ENCODE measurements around the gene LCN10.

LCN10 gene

DNA sequence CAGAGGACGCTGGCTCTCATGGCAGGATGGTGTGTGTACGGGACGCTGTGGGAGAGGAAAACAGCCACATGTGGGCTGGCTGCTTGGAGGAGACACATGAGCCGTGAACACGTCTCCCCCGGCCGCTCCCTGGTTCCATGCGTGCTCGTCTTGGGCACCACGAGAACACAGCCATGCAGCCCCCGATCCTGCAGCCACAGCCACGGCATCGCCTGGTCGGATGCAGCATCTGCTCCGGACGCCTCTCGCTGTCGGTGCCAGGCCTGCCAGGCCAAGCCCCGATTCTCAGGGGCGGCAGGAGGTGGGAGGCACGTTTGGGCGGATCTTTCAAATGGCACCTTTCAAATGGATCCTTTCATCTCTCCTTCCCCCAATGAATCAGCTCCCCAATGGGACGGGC lies 3.2 kb downstream of the LCN10 start:
- no peak for DNase-seq (ENCODE audit: low read depth, low spot score)

DNA sequence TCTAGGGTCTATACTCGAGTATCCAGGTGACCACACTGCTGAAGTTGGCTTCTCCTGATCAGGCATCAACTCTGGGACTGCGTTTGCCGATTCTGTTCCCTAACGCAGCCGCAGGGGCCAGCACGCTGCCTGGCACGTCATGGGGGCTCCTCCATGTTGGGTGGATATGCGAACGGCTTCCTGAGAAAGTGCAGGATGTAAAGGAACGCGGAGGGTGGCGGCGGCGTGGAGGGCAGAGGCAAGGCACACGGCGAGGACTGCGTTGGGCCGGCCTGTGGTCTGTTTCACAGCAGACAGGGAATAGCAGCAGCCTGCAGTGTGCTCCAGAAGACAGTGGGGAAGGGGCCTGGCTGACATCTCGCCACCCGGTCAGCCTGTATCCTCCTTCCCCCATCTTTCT lies 3.8 kb downstream of the LCN10 start:
- DNase-seq (ENCODE audit: low read depth, low spot score): no peak

DNA sequence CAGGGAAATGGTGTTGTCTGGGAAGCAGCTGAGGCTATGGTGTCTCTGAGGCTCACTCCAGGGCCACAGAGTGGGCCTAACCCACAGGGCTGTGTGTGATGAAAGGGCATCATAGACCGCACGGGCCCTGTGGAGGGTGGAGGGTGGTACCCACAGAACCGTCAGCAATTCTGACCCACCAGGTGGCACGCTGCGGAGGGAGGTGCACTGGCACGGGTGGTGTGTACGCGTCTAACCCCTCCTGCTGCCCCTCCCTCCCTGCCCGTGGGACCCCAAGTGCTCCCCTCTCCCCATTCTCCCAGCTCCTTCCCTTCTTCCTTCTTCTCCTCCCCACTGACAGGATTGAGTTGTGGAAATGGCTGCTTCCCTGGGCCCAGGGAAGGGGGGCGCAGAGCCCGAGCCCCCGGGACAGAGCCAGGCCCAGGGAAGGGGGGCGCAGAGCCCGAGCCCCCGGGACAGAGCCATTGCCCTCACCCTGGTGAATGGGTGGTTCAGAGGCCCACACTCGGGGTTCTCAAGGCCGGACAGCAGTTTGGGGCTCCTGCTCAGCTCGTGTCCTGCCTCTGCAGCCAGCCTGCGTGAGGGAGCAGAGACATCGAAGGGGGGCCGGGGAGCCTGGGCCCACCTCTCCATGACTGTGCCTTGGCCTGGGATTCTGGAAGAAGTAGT lies 6.8 kb downstream of the LCN10 start:
- DNase-seq (ENCODE audit: low read depth, low spot score): no peak

DNA sequence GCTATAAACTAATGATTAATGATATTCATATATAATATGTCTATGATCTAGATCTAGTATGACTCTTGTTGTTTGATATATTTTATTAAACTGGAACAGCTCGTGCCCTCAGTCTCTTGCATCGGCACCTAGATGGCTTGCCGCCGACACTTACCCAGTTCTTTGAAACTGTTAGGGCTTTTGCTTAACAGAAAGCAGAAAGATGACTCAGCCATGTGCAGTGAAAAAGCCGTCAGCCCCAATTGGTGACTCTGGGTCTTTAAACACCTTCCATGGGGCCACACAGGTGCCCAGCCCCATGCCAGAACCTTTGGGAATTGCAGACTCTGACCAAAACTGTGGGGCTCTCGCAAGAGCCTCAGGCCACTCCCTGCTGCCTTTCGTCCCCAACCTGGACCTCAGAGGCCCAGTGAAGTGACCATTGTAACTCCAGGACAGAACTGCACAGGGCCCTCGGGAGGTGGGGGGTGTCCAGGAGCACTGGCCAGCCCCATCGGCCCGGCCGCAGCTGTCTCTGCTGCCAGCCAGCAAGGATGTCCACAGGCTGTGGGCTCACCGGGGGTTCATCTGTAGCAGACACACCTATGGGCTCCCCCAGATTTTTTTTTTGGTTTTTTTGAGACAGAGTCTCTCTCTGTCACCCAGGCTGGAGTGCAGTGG lies 7.8 kb downstream of the LCN10 start:
- DNase-seq (ENCODE audit: low read depth, low spot score): no peak

DNA sequence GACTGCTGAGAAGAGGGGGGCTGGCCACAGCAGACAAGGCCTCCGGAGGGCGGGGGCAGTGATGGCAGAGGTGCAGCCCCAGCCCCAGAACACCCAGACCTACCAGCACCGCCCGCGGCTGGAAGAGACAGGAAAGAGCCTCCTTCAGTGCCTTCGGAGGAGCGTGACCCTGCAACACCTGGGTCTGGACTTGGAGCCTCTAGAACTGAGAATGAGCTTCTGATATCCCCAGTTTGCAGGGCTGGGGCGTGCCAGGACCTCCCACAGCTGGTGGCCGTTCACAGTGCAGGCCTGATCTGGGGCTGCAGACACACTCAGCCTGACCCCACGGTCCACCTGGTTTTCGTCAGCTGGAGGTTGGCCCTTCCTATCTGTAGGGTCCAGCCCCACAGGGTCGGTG lies 9.1 kb downstream of the LCN10 start:
- no peak for DNase-seq (ENCODE audit: low read depth, low spot score)

DNA sequence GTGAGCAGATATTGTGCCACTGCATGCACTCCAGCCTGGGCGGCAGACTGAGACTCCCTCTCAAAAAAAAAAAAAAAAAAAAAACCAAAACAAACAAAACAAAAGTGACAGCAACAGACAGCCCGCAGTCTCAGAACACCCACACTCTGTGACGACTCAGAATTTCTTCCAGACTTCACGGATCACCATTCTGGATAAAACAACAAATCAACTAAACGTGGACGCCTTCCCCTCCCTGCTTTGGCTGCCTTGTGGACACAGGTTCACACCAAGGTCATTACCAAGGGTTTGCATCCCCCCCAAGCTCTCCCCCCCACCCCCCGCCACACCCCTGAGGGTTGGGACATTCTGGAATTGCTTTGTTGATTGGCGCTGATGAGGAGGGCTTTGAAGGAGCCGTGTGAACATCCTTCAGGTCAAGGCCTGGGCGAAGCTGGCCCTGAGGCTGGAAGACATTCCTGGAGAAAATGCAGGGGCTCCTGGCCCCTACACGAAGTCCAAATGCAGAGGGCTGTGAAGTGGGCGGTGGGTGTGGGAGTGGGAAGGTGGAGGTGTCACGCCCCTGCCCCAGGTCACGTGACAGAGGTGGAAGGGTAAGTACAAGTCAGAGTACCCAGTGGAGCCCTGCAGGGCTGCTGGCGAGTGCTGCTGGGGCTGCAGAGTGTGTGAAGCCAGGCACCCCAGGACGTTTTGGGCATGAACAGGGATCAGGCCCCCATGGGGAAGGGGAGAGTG lies 10.1 kb downstream of the LCN10 start:
- no peak for DNase-seq (ENCODE audit: low read depth, low spot score)

DNA sequence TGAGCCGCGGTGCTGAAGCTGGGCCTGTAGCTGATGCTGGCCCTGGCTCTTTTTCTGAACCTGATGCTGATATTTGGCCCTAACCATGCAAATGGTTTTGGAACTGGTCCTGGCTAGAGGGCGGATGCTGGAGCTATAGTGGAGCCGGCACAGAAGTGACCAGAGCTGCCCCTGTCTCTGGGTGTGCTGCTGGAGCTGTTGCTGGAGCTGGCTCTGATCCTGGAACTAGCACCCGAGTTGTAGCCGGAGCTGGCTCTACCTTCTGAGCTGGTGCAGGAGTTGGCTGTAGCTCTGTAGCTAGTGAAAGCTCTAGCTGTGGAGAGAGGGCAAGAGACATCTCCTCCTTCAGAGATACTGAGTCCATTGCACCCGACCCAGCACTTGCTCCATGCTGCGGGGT lies 12.8 kb downstream of the LCN10 start:
- no peak for DNase-seq (ENCODE audit: low read depth, low spot score)

DNA sequence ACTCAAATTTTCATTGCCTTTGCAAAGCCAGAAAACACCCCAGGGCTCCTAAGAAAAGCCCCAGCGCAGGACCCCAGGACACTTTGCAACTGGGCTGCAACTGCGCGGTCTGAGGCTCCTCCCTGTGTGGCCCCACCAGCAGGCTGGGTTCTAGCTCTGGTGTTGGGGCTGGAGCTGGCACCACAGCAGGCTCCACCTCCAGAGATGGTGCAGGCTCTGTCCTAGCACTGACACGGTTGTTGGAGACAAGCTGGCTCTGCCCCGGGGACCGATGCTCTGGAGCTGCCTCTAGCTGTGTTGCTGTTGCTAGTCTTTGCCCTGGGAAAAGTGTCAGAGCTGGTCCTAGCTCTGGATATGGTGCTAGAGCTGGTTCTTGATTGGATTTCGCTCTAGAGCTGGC lies 13.6 kb downstream of the LCN10 start:
- DNase-seq (ENCODE audit: low read depth, low spot score): no peak

DNA sequence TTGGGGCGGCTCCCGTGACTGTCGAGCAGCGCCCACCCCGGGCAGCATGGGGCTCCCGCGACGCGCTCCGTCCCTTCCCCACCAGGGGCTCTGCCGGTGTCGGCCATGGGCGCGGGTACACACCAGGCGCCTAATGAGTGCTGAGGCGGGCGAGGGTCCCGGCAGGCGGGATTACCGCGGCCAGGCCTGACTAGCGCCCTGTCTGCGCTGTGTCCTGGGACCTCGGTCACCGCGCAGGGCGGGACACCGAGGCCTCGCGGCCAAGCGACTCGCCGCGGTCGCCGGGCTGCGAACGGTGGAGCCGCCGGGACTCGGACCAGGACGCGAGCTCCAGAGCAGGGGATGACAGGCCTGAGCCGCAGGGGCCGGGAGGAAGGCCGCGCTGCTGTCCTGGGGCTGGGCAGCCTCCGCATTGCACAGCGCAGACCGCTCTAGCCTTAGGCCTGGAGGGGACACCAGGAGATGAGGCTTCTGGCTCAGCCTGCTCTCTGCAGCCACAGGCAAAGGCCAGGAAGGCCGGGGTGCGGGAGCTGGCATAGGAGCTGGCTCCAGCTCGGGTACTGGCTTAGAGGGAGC lies 14.1 kb downstream of the LCN10 start:
- no peak for DNase-seq (ENCODE audit: low read depth, low spot score)

DNA sequence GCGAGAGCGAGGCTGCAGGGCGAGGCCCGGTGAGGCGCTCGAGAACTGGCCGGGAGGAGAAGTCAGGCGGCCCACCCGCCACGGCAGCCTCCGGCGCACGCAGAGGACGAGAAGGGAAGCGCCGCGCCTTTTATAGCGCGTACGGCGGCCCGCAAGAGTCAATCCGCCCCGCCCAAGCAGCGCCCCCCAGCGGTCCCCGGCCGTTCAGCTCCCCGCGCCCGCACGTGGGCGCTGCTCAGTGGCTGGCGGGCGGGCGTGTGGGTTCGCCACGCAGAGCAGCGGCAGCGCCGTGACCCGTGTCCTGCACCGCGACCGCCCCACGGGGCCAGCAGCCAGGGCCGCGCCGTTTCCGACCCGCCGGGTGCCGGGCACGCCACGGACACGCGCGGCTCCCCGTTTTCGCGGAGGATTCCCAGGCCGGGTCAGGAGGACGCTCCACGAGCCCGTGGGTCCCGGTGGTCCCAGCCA lies 14.6 kb downstream of the LCN10 start:
- DNase-seq (ENCODE audit: low read depth, low spot score): peak; percentile 67

DNA sequence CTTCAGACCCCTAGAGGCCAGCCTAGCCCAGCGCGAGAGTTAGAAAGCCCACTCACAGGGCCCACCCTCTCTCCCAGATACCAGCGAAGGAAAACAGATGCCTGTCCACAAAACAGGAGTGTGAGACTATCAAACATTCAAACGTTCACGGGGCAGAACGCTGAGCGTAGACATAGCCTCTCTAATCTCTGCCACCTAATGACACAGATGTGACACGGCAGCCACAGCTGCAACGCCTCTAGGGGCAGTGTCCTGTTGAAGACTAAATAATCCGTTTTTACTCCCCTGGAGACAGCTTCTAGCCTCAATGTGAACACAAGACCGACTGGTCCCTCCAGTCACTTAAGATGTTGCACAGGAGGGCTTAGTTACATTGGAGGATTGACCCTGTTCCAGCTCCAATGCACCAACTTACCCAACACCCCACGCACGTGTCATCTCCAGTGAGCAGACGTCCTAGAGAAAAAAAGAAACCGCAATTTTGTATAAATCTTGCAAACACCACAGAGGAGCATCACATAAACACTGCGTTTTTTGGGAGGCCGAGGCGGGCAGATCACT lies 16.0 kb downstream of the LCN10 start:
- DNase-seq (ENCODE audit: low read depth, low spot score): no peak

DNA sequence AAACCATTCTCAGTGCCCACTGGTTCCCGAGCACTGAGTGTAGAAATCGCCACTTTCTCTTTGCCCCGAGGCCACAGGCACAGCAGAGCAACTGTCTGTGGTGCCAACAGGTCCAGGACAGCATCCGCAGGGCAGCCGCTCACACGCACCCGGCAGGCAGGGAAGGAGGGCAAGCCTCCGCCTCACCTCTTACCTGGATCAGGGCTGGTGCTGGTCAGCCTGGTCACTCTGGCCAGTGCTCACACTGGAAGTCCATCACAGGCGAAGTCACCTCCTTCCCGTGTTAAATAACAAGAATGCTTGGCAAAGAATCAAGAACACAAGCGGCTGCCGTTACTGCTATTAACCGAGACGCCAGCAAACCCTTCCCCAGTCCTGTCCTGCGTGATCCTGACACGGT lies 16.6 kb downstream of the LCN10 start:
- no peak for DNase-seq (ENCODE audit: low read depth, low spot score)

DNA sequence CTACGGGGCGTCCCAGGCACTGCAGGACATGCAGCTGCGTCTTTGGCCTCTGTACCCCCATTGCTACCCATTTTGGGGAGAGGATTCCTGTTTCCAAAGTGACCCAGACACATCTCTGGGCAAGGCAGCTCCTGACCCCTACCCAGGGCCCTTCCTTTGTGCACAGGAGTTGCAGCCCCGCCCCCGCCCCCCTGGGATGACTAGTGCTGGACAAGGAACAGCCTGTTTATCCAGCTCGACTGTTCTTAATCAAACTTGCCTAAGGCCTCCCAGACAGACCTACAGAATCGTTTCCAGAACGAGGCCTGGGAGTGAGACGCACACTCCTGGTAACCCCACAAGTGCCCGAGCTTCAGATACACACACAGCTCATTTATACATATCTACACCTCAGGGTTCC lies 17.1 kb downstream of the LCN10 start:
- DNase-seq (ENCODE audit: low read depth, low spot score): no peak

DNA sequence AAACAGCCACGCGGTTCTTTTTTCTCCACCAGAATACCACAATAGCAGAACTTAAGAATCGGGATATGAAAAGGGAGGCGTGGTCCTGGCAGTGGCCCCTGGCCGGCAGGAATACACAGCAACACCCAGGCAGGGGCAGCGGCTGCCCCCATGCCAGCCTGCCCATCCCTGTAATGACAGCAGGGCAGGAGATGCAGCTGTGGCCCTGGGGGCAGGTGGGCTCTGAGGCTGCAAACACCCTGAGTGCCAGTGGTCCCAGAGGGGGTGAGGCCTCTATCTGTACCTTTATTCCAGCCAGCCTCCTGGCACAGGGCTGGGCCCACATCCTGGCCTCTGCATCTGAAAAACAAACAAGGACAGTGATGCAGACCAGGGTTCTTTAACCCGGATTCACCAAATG lies 18.0 kb downstream of the LCN10 start:
- no peak for DNase-seq (ENCODE audit: low read depth, low spot score)

DNA sequence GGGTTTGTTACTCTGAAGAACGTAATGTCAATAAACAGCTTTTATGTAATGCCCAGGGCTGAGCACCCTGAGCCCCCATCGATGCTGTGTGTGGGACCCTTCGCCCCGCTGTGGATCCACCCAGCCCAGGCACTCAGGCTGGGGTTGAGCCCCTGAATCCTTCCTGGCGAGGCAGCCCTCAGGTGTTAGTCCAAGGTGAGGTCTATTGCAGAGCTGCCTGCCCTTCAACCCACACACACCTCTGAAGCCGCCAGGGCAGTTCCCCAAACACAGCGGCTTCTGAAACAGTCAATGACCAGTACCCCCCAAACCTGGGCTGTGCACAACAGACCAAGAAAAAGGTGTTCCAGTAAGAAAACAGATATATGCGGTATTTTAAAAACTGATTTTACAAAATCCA lies 18.8 kb downstream of the LCN10 start:
- DNase-seq (ENCODE audit: low read depth, low spot score): no peak

DNA sequence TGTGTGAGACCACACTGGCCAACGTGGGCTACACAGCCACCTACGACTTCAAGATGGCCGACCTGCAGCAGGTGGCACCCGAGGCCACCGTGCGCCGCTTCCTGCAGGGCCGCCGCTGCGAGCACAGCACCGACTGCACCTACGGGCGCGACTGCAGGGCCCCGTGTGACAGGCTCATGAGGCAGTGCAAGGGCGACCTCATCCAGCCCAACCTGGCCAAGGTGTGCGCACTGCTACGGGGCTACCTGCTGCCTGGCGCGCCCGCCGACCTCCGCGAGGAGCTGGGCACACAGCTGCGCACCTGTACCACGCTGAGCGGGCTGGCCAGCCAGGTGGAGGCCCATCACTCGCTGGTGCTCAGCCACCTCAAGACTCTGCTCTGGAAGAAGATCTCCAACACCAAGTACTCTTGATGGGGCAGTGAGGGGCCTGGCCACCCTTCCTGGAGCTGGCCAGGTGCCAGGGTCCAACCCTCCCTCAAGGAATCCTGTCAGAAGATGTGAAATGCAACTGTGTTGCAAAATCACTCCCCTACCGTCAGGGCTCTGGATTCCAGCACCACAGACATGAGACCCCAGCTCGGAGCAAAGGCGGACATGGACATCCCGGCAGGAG lies 19.3 kb downstream of the LCN10 start:
- no peak for DNase-seq (ENCODE audit: low read depth, low spot score)

DNA sequence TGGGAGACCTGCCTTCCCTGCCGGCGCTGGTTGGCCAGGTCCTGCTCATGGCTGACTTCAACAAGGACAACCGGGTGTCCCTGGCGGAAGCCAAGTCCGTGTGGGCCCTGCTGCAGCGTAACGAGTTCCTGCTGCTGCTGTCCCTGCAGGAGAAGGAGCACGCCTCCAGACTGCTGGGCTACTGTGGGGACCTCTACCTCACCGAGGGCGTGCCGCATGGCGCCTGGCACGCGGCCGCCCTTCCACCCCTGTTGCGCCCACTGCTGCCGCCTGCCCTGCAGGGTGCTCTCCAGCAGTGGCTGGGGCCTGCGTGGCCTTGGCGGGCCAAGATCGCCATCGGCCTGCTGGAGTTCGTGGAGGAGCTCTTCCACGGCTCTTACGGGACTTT lies 19.8 kb downstream of the LCN10 start:
- DNase-seq (ENCODE audit: low read depth, low spot score): no peak

DNA sequence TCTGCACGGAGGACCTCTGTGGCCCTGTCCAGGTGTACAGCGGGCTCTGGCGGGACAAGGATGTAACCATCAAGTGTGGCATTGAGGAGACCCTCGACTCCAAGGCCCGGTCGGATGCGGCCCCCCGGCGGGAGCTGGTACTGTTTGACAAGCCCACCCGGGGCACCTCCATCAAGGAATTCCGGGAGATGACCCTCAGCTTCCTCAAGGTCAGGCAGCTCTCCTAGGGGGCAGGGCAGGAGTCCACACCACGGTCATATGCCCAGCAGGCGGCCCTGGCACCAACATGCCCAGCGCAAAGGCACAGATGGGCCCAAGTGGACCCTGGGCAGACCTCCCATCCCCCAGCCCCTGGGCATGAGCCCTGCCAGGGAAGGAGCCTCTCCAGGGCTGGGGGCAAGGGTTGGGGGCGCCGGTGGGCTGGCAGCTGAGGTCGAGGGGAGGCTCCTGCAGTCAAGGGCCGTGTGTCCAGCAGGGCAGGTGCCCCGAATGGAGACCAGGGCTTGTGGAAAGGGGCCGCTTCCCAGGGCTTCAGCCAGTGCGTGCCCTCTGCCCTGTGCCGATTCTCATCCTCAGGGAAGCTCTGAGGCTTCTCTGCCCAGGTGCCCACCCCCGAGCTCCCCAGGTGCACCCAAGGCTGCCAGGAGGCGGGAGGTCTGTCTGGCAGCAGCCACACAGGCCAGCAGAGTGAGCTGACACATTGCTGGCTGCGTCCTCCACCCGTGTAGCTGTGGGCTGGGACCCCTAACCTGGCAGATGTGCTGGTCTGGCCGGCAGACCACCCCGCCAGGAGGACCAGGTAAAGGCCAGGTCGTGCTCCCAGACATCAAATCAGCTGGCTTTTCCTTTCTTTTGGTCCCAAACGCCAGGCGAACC lies 20.4 kb downstream of the LCN10 start:
- no peak for DNase-seq (ENCODE audit: low read depth, low spot score)

DNA sequence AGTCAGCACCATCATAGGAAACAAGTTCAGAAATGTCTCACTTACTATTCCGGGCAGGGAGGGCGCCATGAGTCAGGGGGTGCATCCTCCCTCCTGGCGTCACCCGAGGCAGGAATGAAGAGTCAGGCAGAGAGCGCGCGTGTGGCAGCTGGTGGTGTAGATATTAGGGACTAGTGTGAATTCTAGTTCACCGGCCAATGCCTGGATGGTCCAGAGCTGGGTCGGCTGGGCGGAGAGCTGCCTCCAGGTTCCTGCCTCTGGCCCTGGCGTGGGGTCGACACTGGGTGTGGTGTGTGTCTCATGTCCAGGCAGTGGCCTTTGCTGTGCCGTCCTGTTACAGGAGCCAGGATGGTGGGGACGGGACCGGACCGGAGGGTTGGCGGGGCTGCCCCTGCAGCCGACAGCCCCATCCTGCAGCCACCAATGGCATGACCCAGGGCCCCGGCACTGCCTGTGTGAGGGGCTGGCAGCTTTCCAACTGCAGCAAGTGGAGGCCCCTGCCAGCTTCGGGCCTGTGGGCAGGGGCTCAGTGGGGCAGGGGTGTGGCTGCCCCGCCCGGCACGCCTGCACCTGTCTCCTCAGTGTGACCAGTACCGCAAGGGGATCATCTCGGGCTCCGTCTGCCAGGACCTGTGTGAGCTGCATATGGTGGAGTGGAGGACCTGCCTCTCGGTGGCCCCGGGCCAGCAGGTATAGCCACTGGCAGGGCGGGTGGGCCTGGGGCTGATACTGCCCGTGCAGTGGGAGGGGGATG lies 21.2 kb downstream of the LCN10 start:
- no peak for DNase-seq (ENCODE audit: low read depth, low spot score)

DNA sequence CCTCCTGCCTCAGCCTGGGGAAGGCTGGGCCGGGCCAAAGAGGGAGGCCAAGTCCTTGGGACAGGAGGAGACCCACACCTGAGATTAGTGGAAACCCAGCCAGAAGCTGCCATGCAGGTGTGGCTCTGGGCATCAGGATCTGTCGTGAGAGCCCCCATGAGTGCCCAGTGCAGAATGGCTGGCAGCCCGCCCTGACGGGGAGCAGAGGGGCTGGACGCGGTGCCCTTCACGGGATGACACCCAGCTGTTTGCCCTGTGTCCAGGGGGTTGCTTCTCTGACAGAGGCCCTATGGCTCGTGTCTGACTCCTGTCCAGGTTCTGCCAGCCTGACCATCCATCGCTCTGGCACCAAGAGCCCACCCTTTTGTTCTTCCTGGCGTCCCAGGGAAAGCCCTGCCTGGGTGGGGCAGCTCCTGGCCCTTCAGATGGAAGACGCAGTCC lies 21.8 kb downstream of the LCN10 start:
- DNase-seq (ENCODE audit: low read depth, low spot score): no peak
